Prostate gland (tissue), 2 donors: ENCODE measurements around the gene INTS13.
"Not testable (repeated sequence)": the region's sequence is repeated elsewhere in the genome, so short reads cannot be mapped to it uniquely, and the experiment has no call there.

ENCODE experiments used
- CTCF ChIP-seq, 4 experiments: fragments of 200-600 bp in 2 of 4; fragments of 450-650 bp in 2 of 4; sonication (generic) in 2 of 4; IDR thresholded peaks; 1 replicate in 3 of 4; 2 replicates in 1 of 4; pipeline ENCODE4 v1.5.1; 2016 to 2019; ENCODE audit warnings: antibody characterized with exemption in 4 of 4, mild to moderate bottlenecking in 2 of 4, moderate library complexity in 2 of 4
- POLR2A ChIP-seq: fragments of 450-650 bp; IDR thresholded peaks from one replicate; pipeline ENCODE4 v1.6.1; 2016; ENCODE audit warnings: antibody characterized with exemption, mild to moderate bottlenecking
- POLR2AphosphoS5 ChIP-seq: sonication (generic); formaldehyde crosslinking; IDR thresholded peaks from one replicate; pipeline ENCODE4 v1.6.1; 2017; ENCODE audit warnings: antibody characterized with exemption

GRCh38 chr12:26961391-26961790 lies 23.6 kb upstream of the INTS13 start:
- TF ChIP-seq CTCF (IDR thresholded peaks at IDR 0.05); POLR2AphosphoS5; POLR2A: not testable (repeated sequence)
